ENCODE measurements around the gene GATA2.

Gene GATA2

GRCh38 chr3:128432971-128433836, 59.8 kb downstream of the GATA2 start:
- no peak for DNase-seq (ENCODE audit: low spot score)

- no peak for DNase-seq (ENCODE audit: low spot score)
Measured at GRCh38 chr3:128432301-128432970, 60.6 kb downstream of the GATA2 start.

GRCh38 chr3:128431803-128432300, 61.1 kb downstream of the GATA2 start:
- DNase-seq (ENCODE audit: low spot score): no peak

- no peak for DNase-seq (ENCODE audit: low spot score)
Measured at GRCh38 chr3:128430731-128431130, 62.3 kb downstream of the GATA2 start.

- DNase-seq (ENCODE audit: low spot score): no peak
Measured at GRCh38 chr3:128430301-128430700, 62.7 kb downstream of the GATA2 start.

- DNase-seq (ENCODE audit: low spot score): no peak
Measured at GRCh38 chr3:128429751-128430150, 63.2 kb downstream of the GATA2 start.

Data from CD4-positive, alpha-beta T cell treated with Interleukin-15 for 4 hours (primary cell).